Measurements from ENCODE around the gene NEXN. TPM values are rescaled to one million over a fixed set of nuclear protein-coding genes. Genes with fewer than 3 reads are reported as not detected.

The NEXN gene
- total and polyA plus RNA-seq, 4 donors = 0.51 to 2.4 (median 1.7) TPM

- H3K36me3 ChIP-seq (ENCODE audit: control insufficient read depth in 4 of 4, insufficient read depth in 3 of 4, low read depth in 1 of 4, low read length in 3 of 4) = peaks cover 22 to 79% (median 65%) of the 10 kb centered on the region in 4 donors
- no peak for DNase-seq (ENCODE audit: low spot score)
- H3K27ac ChIP-seq (ENCODE audit: low read depth in 1 of 2, low read length in 2 of 2) = no peak overlapping the region
- H3K9me3 ChIP-seq (ENCODE audit: control insufficient read depth in 4 of 4, low read length in 3 of 4) = no peaks in the 10 kb centered on the region
- no peak for TF ChIP-seq ATF3 (IDR thresholded peaks at IDR 0.05)
- TF ChIP-seq HNF4A (conservative IDR thresholded peaks at IDR 0.05) = no peak
- no peak for TF ChIP-seq RAD21 (IDR thresholded peaks at IDR 0.05)
- TF ChIP-seq REST (IDR thresholded peaks at IDR 0.05) = no peak
- no peak for TF ChIP-seq TAF1 (conservative IDR thresholded peaks at IDR 0.05)
- no peak for TF ChIP-seq CTCF (IDR thresholded peaks at IDR 0.05; ENCODE audit: low read depth, low read length, missing input control)
- TF ChIP-seq YY1 (IDR thresholded peaks at IDR 0.05) = no peak
- peaks cover 0 to 1% (median 0%) of the 10 kb centered on the region in 4 donors for H3K4me1 ChIP-seq (ENCODE audit: control insufficient read depth in 4 of 4, insufficient read depth in 4 of 4, low read length in 3 of 4)
- 91% methylated on average over 3 of the region's 3 CpGs for WGBS
- H3K9ac ChIP-seq (ENCODE audit: low read depth in 1 of 2, low read length in 2 of 2) = no peak overlapping the region
- H3K4me3 ChIP-seq (ENCODE audit: low read depth in 1 of 3, low read length in 3 of 3) = no peak overlapping the region
- H3K27me3 ChIP-seq (ENCODE audit: control insufficient read depth in 4 of 4, insufficient read depth in 4 of 4, low read length in 3 of 4) = no peaks in the 10 kb centered on the region
Measured at GRCh38 chr1:77955709-77956108, 67.3 kb downstream of the NEXN start.

GRCh38 chr1:77956464-77956863 lies 68.0 kb downstream of the NEXN start:
- 90% methylated on average over 3 of the region's 3 CpGs for WGBS
- no peaks in the 10 kb centered on the region for H3K9me3 ChIP-seq (ENCODE audit: control insufficient read depth in 4 of 4, low read length in 3 of 4)
- H3K36me3 ChIP-seq (ENCODE audit: control insufficient read depth in 4 of 4, insufficient read depth in 3 of 4, low read depth in 1 of 4, low read length in 3 of 4) = peaks cover 22 to 87% (median 67%) of the 10 kb centered on the region in 4 donors
- peaks cover 0 to 1% (median 0%) of the 10 kb centered on the region in 4 donors for H3K4me1 ChIP-seq (ENCODE audit: control insufficient read depth in 4 of 4, insufficient read depth in 4 of 4, low read length in 3 of 4)
- no peak overlapping the region for H3K27ac ChIP-seq (ENCODE audit: low read depth in 1 of 2, low read length in 2 of 2)
- no peak overlapping the region for H3K4me3 ChIP-seq (ENCODE audit: low read depth in 1 of 3, low read length in 3 of 3)
- no peak for DNase-seq (ENCODE audit: low spot score)
- no peak overlapping the region for H3K9ac ChIP-seq (ENCODE audit: low read depth in 1 of 2, low read length in 2 of 2)
- H3K27me3 ChIP-seq (ENCODE audit: control insufficient read depth in 4 of 4, insufficient read depth in 4 of 4, low read length in 3 of 4) = no peaks in the 10 kb centered on the region
- TF ChIP-seq GABPA (IDR thresholded peaks at IDR 0.05 in 1 of 2, conservative IDR thresholded peaks at IDR 0.05 in 1 of 2) (no peak), HNF4A (conservative IDR thresholded peaks at IDR 0.05) (no peak), RAD21 (IDR thresholded peaks at IDR 0.05) (no peak)

- no peak overlapping the region for H3K9ac ChIP-seq (ENCODE audit: low read depth in 1 of 2, low read length in 2 of 2)
- H3K4me3 ChIP-seq (ENCODE audit: low read depth in 1 of 3, low read length in 3 of 3) = no peak overlapping the region
- no peaks in the 10 kb centered on the region for H3K9me3 ChIP-seq (ENCODE audit: control insufficient read depth in 4 of 4, low read length in 3 of 4)
- no peaks in the 10 kb centered on the region for H3K27me3 ChIP-seq (ENCODE audit: control insufficient read depth in 4 of 4, insufficient read depth in 4 of 4, low read length in 3 of 4)
- peaks cover 0 to 1% (median 0%) of the 10 kb centered on the region in 4 donors for H3K4me1 ChIP-seq (ENCODE audit: control insufficient read depth in 4 of 4, insufficient read depth in 4 of 4, low read length in 3 of 4)
- no peak overlapping the region for H3K27ac ChIP-seq (ENCODE audit: low read depth in 1 of 2, low read length in 2 of 2)
- TF ChIP-seq ZBTB33 (IDR thresholded peaks at IDR 0.05) (no peak), MAX (IDR thresholded peaks at IDR 0.05) (no peak), CTCF (IDR thresholded peaks at IDR 0.05; ENCODE audit: low read depth, low read length, missing input control) (no peak), RAD21 (IDR thresholded peaks at IDR 0.05) (no peak), NR2F2 (IDR thresholded peaks at IDR 0.05) (no peak), GABPA (IDR thresholded peaks at IDR 0.05 in 1 of 2, conservative IDR thresholded peaks at IDR 0.05 in 1 of 2) (no peak)
- DNase-seq (ENCODE audit: low spot score) = no peak
- H3K36me3 ChIP-seq (ENCODE audit: control insufficient read depth in 4 of 4, insufficient read depth in 3 of 4, low read depth in 1 of 4, low read length in 3 of 4) = peaks cover 20 to 88% (median 79%) of the 10 kb centered on the region in 4 donors
Measured at GRCh38 chr1:77958391-77958790, 70.0 kb downstream of the NEXN start.

All from liver (tissue), 9 donors.